OCI-LY1 (cell line): ENCODE results near the gene DNAJA3.

ENCODE experiments used
- EZH2 ChIP-seq: fragments of 200-600 bp; sonication (generic), shearing (Covaris generic); IDR thresholded peaks from 2 replicates; pipeline ENCODE4 v1.8.0; 2017; ENCODE audit warnings: borderline replicate concordance, mixed run types, mild to moderate bottlenecking, antibody characterized with exemption, low read length, moderate library complexity, mixed read lengths
- TF ChIP-seq, protein P1 (sequence below): fragments of 200-600 bp; sonication (generic), shearing (Covaris generic); IDR thresholded peaks from 2 replicates; pipeline ENCODE4 v1.5.1; 2017; ENCODE audit warnings: mild to moderate bottlenecking, antibody characterized with exemption, low read length, moderate library complexity, mixed read lengths

DNA sequence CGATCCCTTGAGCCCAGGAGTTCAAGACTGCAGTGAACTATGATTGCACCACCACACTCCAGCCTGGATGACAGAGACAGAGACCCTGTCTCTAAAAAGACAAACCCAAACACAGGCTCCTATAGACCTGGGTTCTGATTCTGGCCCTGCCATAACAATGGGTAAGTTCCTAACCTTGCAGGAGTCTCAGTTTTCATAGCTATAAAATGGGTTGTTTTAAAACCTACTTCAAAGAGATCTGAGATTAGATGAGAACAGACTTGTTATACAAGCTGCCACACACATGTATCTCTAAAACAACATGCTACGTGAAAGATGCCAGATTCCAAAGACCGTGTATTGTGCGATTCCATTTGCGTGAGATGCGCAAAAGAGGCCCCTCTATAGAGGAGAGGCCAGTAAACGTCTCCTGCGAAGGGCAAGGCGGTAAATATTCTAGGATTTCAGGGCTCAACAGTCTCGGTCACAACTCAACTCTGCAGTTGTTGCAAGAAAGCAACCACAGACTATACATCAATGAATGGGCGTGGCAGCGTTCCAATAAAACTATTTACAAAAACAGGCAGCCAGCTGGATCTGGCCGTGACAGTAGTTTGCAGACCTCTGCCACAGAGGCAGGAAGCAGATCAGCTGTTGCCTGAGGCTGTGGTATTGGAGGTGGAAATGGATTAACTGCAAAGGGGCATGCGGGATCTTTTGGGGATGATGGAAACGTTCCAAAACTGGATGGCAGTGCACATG, 15.2 kb upstream of the DNAJA3 start:
- TF ChIP-seq, protein P1, sequence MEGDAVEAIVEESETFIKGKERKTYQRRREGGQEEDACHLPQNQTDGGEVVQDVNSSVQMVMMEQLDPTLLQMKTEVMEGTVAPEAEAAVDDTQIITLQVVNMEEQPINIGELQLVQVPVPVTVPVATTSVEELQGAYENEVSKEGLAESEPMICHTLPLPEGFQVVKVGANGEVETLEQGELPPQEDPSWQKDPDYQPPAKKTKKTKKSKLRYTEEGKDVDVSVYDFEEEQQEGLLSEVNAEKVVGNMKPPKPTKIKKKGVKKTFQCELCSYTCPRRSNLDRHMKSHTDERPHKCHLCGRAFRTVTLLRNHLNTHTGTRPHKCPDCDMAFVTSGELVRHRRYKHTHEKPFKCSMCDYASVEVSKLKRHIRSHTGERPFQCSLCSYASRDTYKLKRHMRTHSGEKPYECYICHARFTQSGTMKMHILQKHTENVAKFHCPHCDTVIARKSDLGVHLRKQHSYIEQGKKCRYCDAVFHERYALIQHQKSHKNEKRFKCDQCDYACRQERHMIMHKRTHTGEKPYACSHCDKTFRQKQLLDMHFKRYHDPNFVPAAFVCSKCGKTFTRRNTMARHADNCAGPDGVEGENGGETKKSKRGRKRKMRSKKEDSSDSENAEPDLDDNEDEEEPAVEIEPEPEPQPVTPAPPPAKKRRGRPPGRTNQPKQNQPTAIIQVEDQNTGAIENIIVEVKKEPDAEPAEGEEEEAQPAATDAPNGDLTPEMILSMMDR = no peak
- no peak for TF ChIP-seq EZH2
